DMS 273 (cell line): ENCODE results near the gene GPR158.
A peak's percentile ranks its signal among the peaks of the same experiment; 100 is the strongest.

ENCODE experiments used
- DNase-seq: peaks from one replicate; lab custom pipeline; 2025; ENCODE audit not compliant: unreplicated experiment; lab: John Stamatoyannopoulos, UW

Gene GPR158

DNA sequence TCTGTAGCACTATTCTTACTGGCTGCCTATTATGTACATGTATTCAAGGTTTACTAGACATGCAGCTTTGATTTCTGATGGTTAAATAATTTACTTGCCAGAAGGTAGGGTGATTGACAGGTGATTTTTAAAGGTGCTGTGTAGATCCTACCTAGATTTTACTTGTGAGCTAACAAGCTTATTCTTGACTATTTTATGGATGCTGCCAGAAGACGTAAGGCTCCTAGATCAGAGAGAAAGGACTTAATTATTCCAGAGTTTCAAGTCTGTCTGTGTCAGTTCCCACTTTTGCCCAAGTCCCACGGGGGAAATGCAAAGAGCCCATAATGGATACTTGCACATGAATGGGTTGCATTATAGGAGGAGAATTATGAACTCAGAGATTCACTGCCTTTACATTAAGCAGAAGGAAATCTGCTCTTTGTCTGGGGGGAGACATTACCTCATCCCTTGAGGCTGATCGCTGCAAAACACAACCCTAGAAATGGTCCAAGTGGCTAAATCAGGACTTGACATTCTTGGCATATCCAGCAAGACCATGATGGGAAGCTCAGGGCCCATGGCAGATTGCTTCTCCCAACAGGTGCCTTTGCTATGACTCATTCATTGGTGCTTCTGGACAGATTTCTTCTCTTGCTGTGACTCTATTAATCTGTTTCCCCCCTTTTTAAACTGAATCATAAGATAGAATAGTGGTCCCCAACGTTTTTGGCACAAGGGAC lies 32.1 kb downstream of the GPR158 start:
- no peak for DNase-seq

DNA sequence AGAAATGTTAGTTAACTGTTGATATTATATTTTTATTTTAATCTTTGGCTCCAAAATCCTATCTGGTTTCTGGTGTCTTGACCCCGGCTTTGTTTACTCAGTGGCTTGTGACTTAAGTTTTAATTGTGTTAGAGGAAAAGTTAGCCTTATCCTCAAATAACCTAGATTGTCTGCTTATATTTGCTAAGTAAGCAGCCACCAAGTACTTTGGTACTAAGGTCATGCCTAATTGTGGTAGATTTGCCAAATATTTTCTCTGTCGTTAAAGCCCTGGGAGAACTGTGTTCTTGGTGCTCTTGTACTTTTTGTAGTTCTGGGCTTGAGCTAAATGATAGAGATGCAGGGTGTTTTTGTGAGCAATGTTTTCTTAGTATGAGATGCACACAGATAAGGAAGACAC lies 34.8 kb downstream of the GPR158 start:
- no peak for DNase-seq

DNA sequence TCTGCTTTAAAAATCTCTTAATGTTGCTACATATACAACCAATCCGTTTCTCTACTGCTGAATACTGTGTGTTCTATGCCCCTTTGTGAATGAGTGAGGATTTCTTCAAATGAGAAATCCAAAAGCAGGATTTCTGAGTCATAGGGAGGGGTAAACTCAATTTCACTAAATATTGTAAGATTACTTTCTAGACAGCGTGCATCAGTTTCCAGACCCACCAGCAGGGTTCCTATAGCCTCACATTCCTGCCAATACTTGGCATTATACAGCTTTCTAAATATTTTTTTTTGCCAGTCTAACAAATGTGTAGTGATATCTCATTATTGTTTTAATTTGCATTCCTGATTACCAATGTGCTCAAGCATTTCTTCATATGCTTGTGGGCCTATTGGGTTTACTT lies 35.5 kb downstream of the GPR158 start:
- no peak for DNase-seq

DNA sequence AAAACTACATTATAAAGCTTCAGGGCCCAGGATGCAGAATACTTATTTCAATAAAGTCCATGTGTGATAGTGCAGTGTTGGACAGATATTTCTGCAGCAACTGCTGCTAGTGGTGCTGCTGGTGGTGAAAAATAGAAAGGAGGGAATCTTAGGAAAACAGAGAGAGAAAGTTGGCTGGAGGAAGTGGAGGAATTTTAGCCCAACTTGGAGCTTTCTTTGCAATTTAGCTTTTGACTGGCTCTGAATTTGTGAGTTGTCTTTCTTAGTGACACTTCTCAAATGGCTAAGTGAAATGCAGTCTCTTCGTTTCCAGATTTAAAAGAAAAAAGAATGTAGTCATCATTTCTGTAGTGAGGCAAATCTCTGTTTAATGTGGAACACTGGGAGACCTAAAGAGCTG lies 45.4 kb downstream of the GPR158 start:
- DNase-seq = no peak

DNA sequence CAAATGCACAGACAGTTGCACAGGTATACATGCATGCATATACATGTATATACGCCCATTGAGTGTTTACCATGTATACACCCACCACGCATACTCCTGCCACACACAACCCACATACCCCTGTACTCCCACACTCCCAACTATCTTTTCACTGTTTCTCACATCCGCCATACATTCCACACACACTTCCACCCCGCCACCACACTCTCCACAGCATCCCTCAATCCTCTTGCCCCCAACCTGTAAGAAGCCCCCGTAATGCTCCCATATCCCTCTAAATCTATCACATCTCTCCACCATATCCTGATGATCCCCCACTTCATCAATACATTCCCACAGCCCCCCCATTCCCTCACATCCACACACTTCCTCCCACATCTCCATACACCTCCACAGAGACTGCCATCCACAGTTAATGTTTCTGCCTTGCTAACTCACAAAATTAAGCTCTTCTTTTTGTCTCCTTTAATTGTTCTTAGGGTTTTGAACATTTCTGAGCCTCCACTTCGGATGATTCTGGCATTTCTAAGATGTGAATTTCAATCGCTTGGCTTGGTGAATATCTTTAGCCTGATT lies 47.4 kb downstream of the GPR158 start:
- no peak for DNase-seq

DNA sequence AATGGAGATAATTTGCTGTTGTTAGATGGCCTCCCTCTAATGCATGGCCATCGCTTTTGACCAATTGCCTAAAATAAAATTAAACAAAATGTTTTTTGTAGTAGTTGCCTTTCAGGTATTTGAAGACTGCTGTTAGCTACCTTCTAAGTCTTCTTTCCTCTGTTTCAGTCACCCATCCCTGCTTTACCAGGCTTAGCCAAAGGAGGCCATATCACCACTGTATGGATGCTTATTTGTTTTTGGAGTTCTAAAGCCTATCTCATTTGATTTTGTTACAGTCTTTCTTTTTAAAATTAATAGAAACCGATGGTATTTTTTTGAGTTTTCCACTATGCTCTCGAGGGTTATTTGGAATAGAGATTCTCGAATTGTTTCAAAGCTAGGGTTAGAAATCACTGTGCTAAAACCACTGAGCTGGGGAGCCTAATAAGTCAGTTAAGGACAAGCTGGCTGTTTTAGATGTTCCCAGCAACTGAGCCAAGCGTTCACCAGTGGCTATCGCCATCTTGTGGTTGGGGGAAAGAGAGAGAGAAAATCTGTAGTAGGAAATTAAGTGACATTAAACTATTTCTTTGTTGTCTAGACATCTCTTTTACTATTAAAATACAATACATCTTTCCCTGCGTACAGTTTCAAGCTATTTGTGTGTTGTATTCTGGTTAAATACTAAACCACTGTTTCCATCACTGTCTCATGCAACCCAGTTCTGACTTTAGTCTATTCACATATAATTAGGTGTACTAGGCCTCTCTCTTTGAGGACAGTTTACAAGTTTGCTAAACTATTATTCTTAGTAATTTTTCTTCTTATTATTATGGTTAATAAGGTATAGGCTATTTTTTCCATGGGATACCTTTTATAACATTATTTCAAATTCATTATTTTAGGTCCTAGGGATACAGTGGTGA lies 52.2 kb downstream of the GPR158 start:
- peak; percentile 67 for DNase-seq

DNA sequence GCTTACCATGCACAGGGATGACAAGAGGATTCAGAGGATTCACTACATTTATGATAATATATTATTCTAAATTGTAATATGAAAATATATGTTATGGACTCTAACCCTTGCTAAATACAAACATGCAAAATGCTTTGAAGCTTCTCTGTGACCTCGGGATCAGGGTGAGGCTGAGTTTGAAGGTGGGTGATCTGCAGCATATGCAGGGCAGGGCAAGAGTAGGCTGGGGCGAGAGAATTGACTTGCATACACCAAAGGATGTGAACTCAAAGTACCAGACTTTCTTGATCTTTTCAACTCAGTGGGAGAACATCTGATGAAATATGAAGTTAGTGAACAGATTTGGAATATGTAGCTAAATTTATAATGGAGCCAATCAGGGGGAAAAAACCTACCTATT lies 57.0 kb downstream of the GPR158 start:
- no peak for DNase-seq

DNA sequence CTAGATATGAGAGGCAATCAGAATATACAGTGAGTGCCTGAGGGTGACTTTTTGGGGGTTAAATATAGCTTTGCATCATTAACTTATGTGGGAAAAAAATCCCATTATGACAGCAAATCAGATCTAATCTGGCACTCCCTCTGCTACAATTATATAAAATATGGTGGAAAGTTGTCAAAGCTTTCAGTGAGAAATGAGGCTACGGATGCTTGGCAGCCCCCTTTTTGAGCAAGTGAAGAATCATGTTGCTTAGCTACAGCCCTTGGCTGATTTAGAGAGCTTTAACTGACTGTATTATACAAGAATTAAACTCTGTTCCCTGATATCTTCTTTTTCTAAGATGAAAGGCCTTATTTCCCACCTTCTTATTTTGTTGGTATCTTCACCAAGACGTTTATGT lies 57.4 kb downstream of the GPR158 start:
- no peak for DNase-seq

- no peak for DNase-seq
Measured at GRCh38 chr10:25245165-25245564, 70.4 kb downstream of the GPR158 start.

- DNase-seq = no peak
Measured at GRCh38 chr10:25257646-25258045, 82.8 kb downstream of the GPR158 start.

- DNase-seq = no peak
Measured at GRCh38 chr10:25261110-25261509, 86.3 kb downstream of the GPR158 start.

- no peak for DNase-seq
Measured at GRCh38 chr10:25261558-25261957, 86.8 kb downstream of the GPR158 start.

DNA sequence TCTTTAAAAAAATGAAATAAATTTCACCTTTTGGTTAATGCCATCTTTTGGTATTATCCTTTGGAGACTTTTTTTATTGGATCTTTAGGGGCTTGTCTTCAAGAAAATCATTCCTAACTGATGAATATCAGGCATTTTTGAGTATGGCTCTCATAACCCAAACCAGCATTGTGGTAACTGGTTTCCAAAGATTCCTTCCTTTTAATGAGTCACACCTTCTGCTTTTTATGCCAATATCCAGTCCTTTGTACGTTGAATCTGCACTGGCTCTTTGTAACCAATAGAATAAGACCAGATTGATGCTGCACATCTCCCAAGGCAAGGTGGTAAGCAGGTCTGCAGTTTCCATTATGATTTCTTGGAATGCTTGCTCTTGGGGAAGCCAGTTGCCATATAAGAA lies 89.1 kb downstream of the GPR158 start:
- DNase-seq = no peak

- no peak for DNase-seq
Measured at GRCh38 chr10:25278180-25278579, 103.4 kb downstream of the GPR158 start.

DNA sequence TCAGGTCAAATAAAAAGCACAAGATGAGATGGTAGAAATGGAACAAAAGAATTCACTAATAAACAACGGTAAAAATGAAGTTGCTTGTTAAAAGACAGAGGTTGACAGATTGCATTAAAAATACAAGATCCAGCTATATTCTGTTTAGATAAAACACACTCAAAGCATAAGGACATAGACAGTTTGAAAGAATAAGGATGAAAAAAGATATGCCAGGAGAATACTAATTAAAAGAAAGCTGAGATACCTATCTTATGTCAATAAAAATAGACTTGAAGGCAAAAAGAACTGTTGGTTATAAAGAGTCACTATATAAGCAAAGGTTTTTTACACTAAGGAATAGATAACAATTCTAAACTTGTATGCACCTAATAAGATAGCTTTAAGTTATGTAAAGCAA lies 105.3 kb downstream of the GPR158 start:
- no peak for DNase-seq

DNA sequence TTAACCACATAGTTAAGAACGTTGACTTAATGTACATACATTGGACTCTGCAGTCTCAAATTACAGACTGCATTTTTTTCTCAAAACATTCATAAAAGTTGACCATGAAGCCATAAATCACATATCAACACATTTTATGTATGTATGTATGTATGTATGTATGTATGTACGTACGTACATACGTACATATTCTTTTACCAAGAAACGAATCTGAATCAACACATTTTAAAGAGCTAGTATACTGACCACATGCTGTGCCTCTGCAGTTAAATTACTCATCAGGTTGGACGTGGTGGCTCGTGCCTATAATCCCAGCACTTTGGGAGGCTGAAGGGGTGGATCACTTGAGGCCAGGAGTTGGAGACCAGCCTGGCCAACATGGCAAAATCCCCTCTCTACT lies 105.8 kb downstream of the GPR158 start:
- DNase-seq = no peak

DNA sequence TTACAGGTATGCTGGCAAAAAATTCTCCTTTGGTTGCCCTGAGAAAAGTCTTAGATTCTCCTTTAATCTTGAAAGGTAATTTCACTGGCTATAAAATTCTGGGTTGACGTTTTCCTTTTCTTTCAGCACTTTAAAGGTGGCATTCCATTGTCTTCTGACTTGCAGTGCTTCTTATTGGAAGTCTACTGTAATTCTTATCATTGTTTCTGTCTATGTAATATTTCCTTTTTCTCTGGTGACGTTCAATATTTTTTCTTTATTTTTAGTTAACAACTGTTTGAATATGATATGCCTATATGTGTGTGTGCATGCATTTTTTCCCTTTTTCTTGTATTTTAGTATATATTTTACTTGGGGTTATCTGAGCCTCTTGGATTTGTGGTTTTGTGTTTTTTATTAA lies 111.0 kb downstream of the GPR158 start:
- DNase-seq = no peak

- no peak for DNase-seq
Measured at GRCh38 chr10:25288181-25288580, 113.4 kb downstream of the GPR158 start.

- DNase-seq = no peak
Measured at GRCh38 chr10:25294032-25294926, 119.5 kb downstream of the GPR158 start.

GRCh38 chr10:25296324-25296723 lies 121.5 kb downstream of the GPR158 start:
- no peak for DNase-seq

DNA sequence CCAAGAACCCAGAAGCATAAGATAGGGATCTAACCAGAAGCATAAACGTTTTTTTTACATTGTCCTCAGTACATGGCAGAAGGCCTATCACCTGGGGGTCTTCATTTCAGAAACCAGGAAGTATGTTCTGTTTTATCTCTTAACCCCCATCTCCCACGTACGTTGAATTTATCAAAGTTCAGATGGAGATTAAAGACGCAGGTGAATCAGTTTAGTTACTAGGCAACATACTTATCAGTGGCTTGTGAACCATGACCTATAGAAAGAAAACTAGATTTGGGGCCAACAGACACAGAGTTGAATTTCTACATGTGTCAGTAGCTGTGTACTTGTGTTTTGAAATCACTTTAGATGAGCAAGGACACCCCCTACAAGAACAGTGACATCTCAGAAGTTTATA lies 122.7 kb downstream of the GPR158 start:
- no peak for DNase-seq
